ENCODE measurements around the gene C18orf32. TPM values are rescaled to one million over a fixed set of nuclear protein-coding genes. Genes with fewer than 3 reads are reported as not detected.

C18orf32 gene
- total and polyA plus RNA-seq, 2 experiments from 2014 or later, result 77.9 to 105 TPM

- Histone ChIP-seq H3K4me1 (ENCODE audit: insufficient read depth) (no peaks in the 10 kb centered on the region), H3K4me3 (no peak overlapping the region), H4K20me1 (ENCODE audit: insufficient read depth, poor library complexity, severe bottlenecking) (no peaks in the 10 kb centered on the region), H3K79me2 (peaks cover 55% of the 10 kb centered on the region), H3K4me2 (no peak overlapping the region), H2AFZ (no peak overlapping the region), H3K27me3 (no peaks in the 10 kb centered on the region), H3K27ac (no peak overlapping the region), H3K36me3 (replicated peaks; ENCODE audit: insufficient read depth, low read depth) (no peaks in the 10 kb centered on the region), H3K9me3 (ENCODE audit: low read depth) (peaks cover 1% of the 10 kb centered on the region), H3K9me2 (replicated peaks; ENCODE audit: insufficient read depth) (no peaks in the 10 kb centered on the region)
- WGBS (ENCODE audit: low lambda C conversion rate, missing lambda C conversion rate), result 64% methylated on average over 3 of the region's 3 CpGs
- DNase-seq (ENCODE audit: low spot score), result no peak
- TF ChIP-seq EZH2 (IDR thresholded peaks at IDR 0.05; ENCODE audit: borderline replicate concordance) (no peak), CTCF (IDR thresholded peaks at IDR 0.05; ENCODE audit: poor library complexity) (no peak), EZH2phosphoT487 (IDR thresholded peaks at IDR 0.05; ENCODE audit: low read depth, severe bottlenecking, unreplicated experiment) (no peak)
These were observed 42.5 kb downstream of the C18orf32 start for GRCh38 chr18:49444581-49444980.

- peaks cover 53% of the 10 kb centered on the region for H3K79me2 ChIP-seq
- TF ChIP-seq EZH2 (IDR thresholded peaks at IDR 0.05; ENCODE audit: borderline replicate concordance) (no peak), CTCF (IDR thresholded peaks at IDR 0.05; ENCODE audit: poor library complexity) (no peak), EZH2phosphoT487 (IDR thresholded peaks at IDR 0.05; ENCODE audit: low read depth, severe bottlenecking, unreplicated experiment) (no peak)
- no peak overlapping the region for H3K4me3 ChIP-seq
- H3K9me3 ChIP-seq (ENCODE audit: low read depth), result no peaks in the 10 kb centered on the region
- no peaks in the 10 kb centered on the region for H4K20me1 ChIP-seq (ENCODE audit: insufficient read depth, poor library complexity, severe bottlenecking)
- H3K36me3 ChIP-seq (replicated peaks; ENCODE audit: insufficient read depth, low read depth), result no peaks in the 10 kb centered on the region
- no peak overlapping the region for H3K4me2 ChIP-seq
- no peaks in the 10 kb centered on the region for H3K9me2 ChIP-seq (replicated peaks; ENCODE audit: insufficient read depth)
- H2AFZ ChIP-seq, result no peak overlapping the region
- H3K4me1 ChIP-seq (ENCODE audit: insufficient read depth), result no peaks in the 10 kb centered on the region
- 99% methylated on average over 2 of the region's 2 CpGs for WGBS (ENCODE audit: low lambda C conversion rate, missing lambda C conversion rate)
- H3K27ac ChIP-seq, result no peak overlapping the region
- no peak for DNase-seq (ENCODE audit: low spot score)
- H3K27me3 ChIP-seq, result no peaks in the 10 kb centered on the region
These were observed 43.2 kb downstream of the C18orf32 start for GRCh38 chr18:49443837-49444236.

GRCh38 chr18:49441338-49441938, 45.6 kb downstream of the C18orf32 start:
- Histone ChIP-seq H2AFZ (no peak overlapping the region), H3K27me3 (no peaks in the 10 kb centered on the region), H3K4me1 (ENCODE audit: insufficient read depth) (no peaks in the 10 kb centered on the region), H3K4me2 (no peak overlapping the region), H3K79me2 (peaks cover 43% of the 10 kb centered on the region), H3K4me3 (no peak overlapping the region), H3K9me2 (replicated peaks; ENCODE audit: insufficient read depth) (no peaks in the 10 kb centered on the region), H3K36me3 (replicated peaks; ENCODE audit: insufficient read depth, low read depth) (no peaks in the 10 kb centered on the region), H3K27ac (no peak overlapping the region), H3K9me3 (ENCODE audit: low read depth) (no peaks in the 10 kb centered on the region), H4K20me1 (ENCODE audit: insufficient read depth, poor library complexity, severe bottlenecking) (no peaks in the 10 kb centered on the region)
- TF ChIP-seq EZH2 (IDR thresholded peaks at IDR 0.05; ENCODE audit: borderline replicate concordance), result no peak
- TF ChIP-seq EZH2phosphoT487 (IDR thresholded peaks at IDR 0.05; ENCODE audit: low read depth, severe bottlenecking, unreplicated experiment), result no peak
- TF ChIP-seq CTCF (IDR thresholded peaks at IDR 0.05; ENCODE audit: poor library complexity), result no peak
- 95% methylated on average over 7 of the region's 7 CpGs for WGBS (ENCODE audit: low lambda C conversion rate, missing lambda C conversion rate)
- DNase-seq (ENCODE audit: low spot score), result no peak
